ENCODE measurements around the gene MED27.

The MED27 gene

GRCh38 chr9:131994364-131995125, 85.1 kb downstream of the MED27 start:
- Mint-ChIP-seq H3K27ac (no peak overlapping the region), H3K4me1 (ENCODE audit: low read depth) (peaks cover 10% of the 10 kb centered on the region), H3K27me3 (no peaks in the 10 kb centered on the region), H3K36me3 (ENCODE audit: low read depth) (peaks cover 25% of the 10 kb centered on the region), H3K4me3 (no peak overlapping the region), H3K9me3 (no peaks in the 10 kb centered on the region)
- DNase-seq = no peak

- Mint-ChIP-seq H3K27ac (no peak overlapping the region), H3K27me3 (no peaks in the 10 kb centered on the region), H3K9me3 (no peaks in the 10 kb centered on the region), H3K36me3 (ENCODE audit: low read depth) (peaks cover 25% of the 10 kb centered on the region), H3K4me3 (no peak overlapping the region), H3K4me1 (ENCODE audit: low read depth) (peaks cover 2% of the 10 kb centered on the region)
- no peak for DNase-seq
These were observed 86.6 kb downstream of the MED27 start for GRCh38 chr9:131992906-131993657.

- H3K36me3 Mint-ChIP-seq (ENCODE audit: low read depth) = peaks cover 2% of the 10 kb centered on the region
- H3K4me3 Mint-ChIP-seq = no peak overlapping the region
- no peaks in the 10 kb centered on the region for H3K27me3 Mint-ChIP-seq
- H3K9me3 Mint-ChIP-seq = no peaks in the 10 kb centered on the region
- no peak for DNase-seq
- H3K27ac Mint-ChIP-seq = no peak overlapping the region
- peaks cover 15% of the 10 kb centered on the region for H3K4me1 Mint-ChIP-seq (ENCODE audit: low read depth)
These were observed 92.4 kb downstream of the MED27 start for GRCh38 chr9:131987232-131987631.

- no peaks in the 10 kb centered on the region for H3K27me3 Mint-ChIP-seq
- H3K9me3 Mint-ChIP-seq = no peaks in the 10 kb centered on the region
- no peak overlapping the region for H3K4me3 Mint-ChIP-seq
- peaks cover 15% of the 10 kb centered on the region for H3K4me1 Mint-ChIP-seq (ENCODE audit: low read depth)
- DNase-seq = no peak
- peaks cover 2% of the 10 kb centered on the region for H3K36me3 Mint-ChIP-seq (ENCODE audit: low read depth)
- H3K27ac Mint-ChIP-seq = no peak overlapping the region
These were observed 93.1 kb downstream of the MED27 start for GRCh38 chr9:131986576-131986975.

- no peak overlapping the region for H3K27ac Mint-ChIP-seq
- H3K9me3 Mint-ChIP-seq = no peaks in the 10 kb centered on the region
- H3K4me1 Mint-ChIP-seq (ENCODE audit: low read depth) = peaks cover 17% of the 10 kb centered on the region
- peaks cover 2% of the 10 kb centered on the region for H3K36me3 Mint-ChIP-seq (ENCODE audit: low read depth)
- no peaks in the 10 kb centered on the region for H3K27me3 Mint-ChIP-seq
- H3K4me3 Mint-ChIP-seq = no peak overlapping the region
- no peak for DNase-seq
These were observed 93.6 kb downstream of the MED27 start for GRCh38 chr9:131986089-131986488.

GRCh38 chr9:131984564-131984963, 95.1 kb downstream of the MED27 start:
- Mint-ChIP-seq H3K27me3 (no peaks in the 10 kb centered on the region), H3K4me1 (ENCODE audit: low read depth) (peaks cover 17% of the 10 kb centered on the region), H3K4me3 (no peak overlapping the region), H3K27ac (no peak overlapping the region), H3K36me3 (ENCODE audit: low read depth) (peaks cover 2% of the 10 kb centered on the region), H3K9me3 (no peaks in the 10 kb centered on the region)
- DNase-seq = no peak

GRCh38 chr9:131982671-131983239, 96.9 kb downstream of the MED27 start:
- no peak overlapping the region for H3K27ac Mint-ChIP-seq
- no peak for DNase-seq
- H3K9me3 Mint-ChIP-seq = no peaks in the 10 kb centered on the region
- H3K4me1 Mint-ChIP-seq (ENCODE audit: low read depth) = peaks cover 17% of the 10 kb centered on the region
- no peaks in the 10 kb centered on the region for H3K27me3 Mint-ChIP-seq
- H3K36me3 Mint-ChIP-seq (ENCODE audit: low read depth) = peaks cover 2% of the 10 kb centered on the region
- H3K4me3 Mint-ChIP-seq = no peak overlapping the region

GRCh38 chr9:131982102-131982501, 97.6 kb downstream of the MED27 start:
- no peak for DNase-seq
- Mint-ChIP-seq H3K4me3 (no peak overlapping the region), H3K27me3 (no peaks in the 10 kb centered on the region), H3K36me3 (ENCODE audit: low read depth) (peaks cover 1% of the 10 kb centered on the region), H3K4me1 (ENCODE audit: low read depth) (peaks cover 17% of the 10 kb centered on the region), H3K9me3 (no peaks in the 10 kb centered on the region), H3K27ac (no peak overlapping the region)

- H3K4me1 Mint-ChIP-seq (ENCODE audit: low read depth) = peaks cover 17% of the 10 kb centered on the region
- peaks cover 4% of the 10 kb centered on the region for H3K36me3 Mint-ChIP-seq (ENCODE audit: low read depth)
- DNase-seq = no peak
- no peak overlapping the region for H3K27ac Mint-ChIP-seq
- H3K27me3 Mint-ChIP-seq = no peaks in the 10 kb centered on the region
- no peak overlapping the region for H3K4me3 Mint-ChIP-seq
- no peaks in the 10 kb centered on the region for H3K9me3 Mint-ChIP-seq
These were observed 98.4 kb downstream of the MED27 start for GRCh38 chr9:131981116-131981776.

- H3K36me3 Mint-ChIP-seq (ENCODE audit: low read depth) = peaks cover 5% of the 10 kb centered on the region
- no peaks in the 10 kb centered on the region for H3K27me3 Mint-ChIP-seq
- no peak overlapping the region for H3K4me3 Mint-ChIP-seq
- H3K9me3 Mint-ChIP-seq = no peaks in the 10 kb centered on the region
- no peak for DNase-seq
- peaks cover 17% of the 10 kb centered on the region for H3K4me1 Mint-ChIP-seq (ENCODE audit: low read depth)
- H3K27ac Mint-ChIP-seq = no peak overlapping the region
These were observed 99.2 kb downstream of the MED27 start for GRCh38 chr9:131980267-131981016.

GRCh38 chr9:131977109-131977838, 102.4 kb downstream of the MED27 start:
- peaks cover 26% of the 10 kb centered on the region for H3K36me3 Mint-ChIP-seq (ENCODE audit: low read depth)
- H3K27me3 Mint-ChIP-seq = no peaks in the 10 kb centered on the region
- no peak for DNase-seq
- H3K4me1 Mint-ChIP-seq (ENCODE audit: low read depth) = peaks cover 2% of the 10 kb centered on the region
- no peaks in the 10 kb centered on the region for H3K9me3 Mint-ChIP-seq
- H3K4me3 Mint-ChIP-seq = no peak overlapping the region
- no peak overlapping the region for H3K27ac Mint-ChIP-seq

GRCh38 chr9:131976157-131977108, 103.2 kb downstream of the MED27 start:
- H3K9me3 Mint-ChIP-seq = no peaks in the 10 kb centered on the region
- no peak overlapping the region for H3K27ac Mint-ChIP-seq
- H3K4me3 Mint-ChIP-seq = no peak overlapping the region
- no peaks in the 10 kb centered on the region for H3K27me3 Mint-ChIP-seq
- no peak for DNase-seq
- peaks cover 29% of the 10 kb centered on the region for H3K36me3 Mint-ChIP-seq (ENCODE audit: low read depth)
- peaks cover 2% of the 10 kb centered on the region for H3K4me1 Mint-ChIP-seq (ENCODE audit: low read depth)

GRCh38 chr9:131972889-131973288, 106.8 kb downstream of the MED27 start:
- Mint-ChIP-seq H3K4me3 (no peak overlapping the region), H3K27me3 (no peaks in the 10 kb centered on the region), H3K36me3 (ENCODE audit: low read depth) (peaks cover 29% of the 10 kb centered on the region), H3K27ac (no peak overlapping the region), H3K9me3 (no peaks in the 10 kb centered on the region), H3K4me1 (ENCODE audit: low read depth) (no peaks in the 10 kb centered on the region)
- no peak for DNase-seq
